AG04450 (cell line): ENCODE data around the gene KLF3. TPM values are rescaled to one million over a fixed set of nuclear protein-coding genes. Genes with fewer than 3 reads are reported as not detected.

Experiments
- CTCF ChIA-PET: fragments of 300-600, 350-600 bp; formaldehyde crosslinking; extraction: SDS; loops from one replicate; lab custom pipeline; 2022; ENCODE audit warnings: antibody characterized with exemption, inconsistent platforms; lab: Charles Lee
- POLR2A ChIA-PET: fragments of 350-600 bp; formaldehyde crosslinking; extraction: SDS; loops from one replicate; lab custom pipeline; 2021; ENCODE audit warnings: antibody characterized with exemption, inconsistent platforms; lab: Yijun Ruan, JAX
- DNase-seq: peaks from one replicate; pipeline ENCODE4 v3.0.0-alpha.2; 2011; ENCODE audit warnings: low read depth, low spot score
- H3K27ac ChIP-seq: one replicate; pipeline ENCODE4 v1.5.1; 2012; ENCODE audit warnings: low read depth, low read length, control low read depth
- H3K27me3 ChIP-seq: one replicate; pipeline ENCODE4 v1.6.0; 2012; ENCODE audit warnings: low read length; ENCODE audit not compliant: control insufficient read depth, insufficient read depth
- H3K4me3 ChIP-seq: 2 replicates; pipeline ENCODE4 v1.5.1; 2011; ENCODE audit warnings: mild to moderate bottlenecking, low read depth, low read length, control low read depth
- H3K9me3 ChIP-seq: 2 replicates; pipeline ENCODE4 v1.5.1; 2012; ENCODE audit warnings: low read length; ENCODE audit not compliant: control insufficient read depth, insufficient read depth
- CTCF ChIP-seq: IDR thresholded peaks from 2 replicates; pipeline ENCODE4 v1.5.1; 2011; ENCODE audit warnings: low read depth, low read length, control low read depth, inconsistent platforms
- polyA plus RNA-seq: library from polyadenylated mRNA; depleted of rRNA; stranded (reverse); fragments of >200 nt; gene quantifications from 2 replicates; pipeline ENCODE4 v1.2.3, GENCODE V29; 2011; rRNA removed

Gene KLF3
- polyA plus RNA-seq, 1 experiment, result 24.3 TPM

- Histone ChIP-seq H3K27me3 (no peaks in the 10 kb centered on the region), H3K9me3 (peaks cover 8% of the 10 kb centered on the region), H3K4me3 (no peak overlapping the region), H3K27ac (no peak overlapping the region)
- ChIA-PET POLR2A (no interaction called here), CTCF (no interaction called here)
- DNase-seq, result no peak
- TF ChIP-seq CTCF, result no peak
Observed at GRCh38 chr4:38747629-38748028, 83.6 kb downstream of the KLF3 start.

GRCh38 chr4:38749336-38749735, 85.3 kb downstream of the KLF3 start:
- no peak for TF ChIP-seq CTCF
- H3K9me3 ChIP-seq, result peaks cover 8% of the 10 kb centered on the region
- no peak for DNase-seq
- ChIA-PET POLR2A (no interaction called here), CTCF (interaction anchor here (1.0 kb wide), 1 partner anchor 10 kb away, joined by 4 read pairs; no protein-coding TSS in a partner anchor)
- H3K4me3 ChIP-seq, result no peak overlapping the region
- no peaks in the 10 kb centered on the region for H3K27me3 ChIP-seq
- H3K27ac ChIP-seq, result no peak overlapping the region

Other genes with a start within 250 kb of the KLF3 start
- not detected in 2 replicates for gene TLR10, start 118.8 kb downstream of the KLF3 start, polyA plus RNA-seq
- 0.88 and 0.93 TPM in 2 replicates for gene TLR1, start 140.6 kb downstream of the KLF3 start, polyA plus RNA-seq
- 2.8 and 3.7 TPM in 2 replicates for gene TLR6, start 192.6 kb downstream of the KLF3 start, polyA plus RNA-seq
- 258 and 303 TPM in 2 replicates for gene FAM114A1, start 203.6 kb downstream of the KLF3 start, polyA plus RNA-seq